Sigmoid colon (tissue), 7 donors: ENCODE measurements around the gene ATP10A. TPM values are rescaled to one million over a fixed set of nuclear protein-coding genes. Genes with fewer than 3 reads are reported as not detected.

Source experiments
- DNase-seq: peaks from one replicate; pipeline ENCODE4 v3.0.0-alpha.2; 2019
- H3K27ac ChIP-seq, 4 donors: fragments of 200-600 bp; sonication (generic); one replicate each; pipeline ENCODE4 v1.5.1; 2016 to 2019; ENCODE audit warnings: mild to moderate bottlenecking in 1 of 4
- H3K27me3 ChIP-seq, 3 donors: fragments of 200-600 bp; sonication (generic); one replicate each; pipeline ENCODE4 v1.5.1; 2019; ENCODE audit warnings: mild to moderate bottlenecking in 1 of 3
- H3K36me3 ChIP-seq, 4 donors: fragments of 200-600 bp; sonication (generic); one replicate each; pipeline ENCODE4 v1.5.1; 2016 to 2019
- H3K4me1 ChIP-seq, 4 donors: fragments of 200-600 bp; sonication (generic); one replicate each; pipeline ENCODE4 v1.5.1; 2017 to 2019
- H3K4me3 ChIP-seq, 4 donors: fragments of 200-600 bp; sonication (generic); one replicate each; pipeline ENCODE4 v1.5.1; 2017 to 2019; ENCODE audit warnings: mild to moderate bottlenecking in 2 of 4, moderate library complexity in 1 of 4
- H3K9me3 ChIP-seq, 4 donors: fragments of 200-600 bp in 3 of 4; sonication (generic) in 3 of 4; one replicate each; pipeline versions ENCODE4 v1.5.1 to v1.6.1; 2013 to 2019
- CTCF ChIP-seq, 4 experiments: fragments of 450-650 bp in 3 of 4; fragments of 200-600 bp in 1 of 4; IDR thresholded peaks; one replicate each; pipeline ENCODE4 v1.5.1; 2016 to 2019; ENCODE audit warnings: antibody characterized with exemption in 4 of 4, mild to moderate bottlenecking in 3 of 4, moderate library complexity in 2 of 4
- EP300 ChIP-seq, 4 donors: sonication (generic); formaldehyde crosslinking; IDR thresholded peaks; one replicate each; pipeline ENCODE4 v1.6.1; 2017; ENCODE audit warnings: antibody characterized with exemption in 4 of 4
- POLR2A ChIP-seq, 2 donors: fragments of 450-650 bp; IDR thresholded peaks; one replicate each; pipeline ENCODE4 v1.6.1; 2016; ENCODE audit warnings: antibody characterized with exemption in 2 of 2, mild to moderate bottlenecking in 2 of 2, moderate library complexity in 2 of 2
- POLR2AphosphoS5 ChIP-seq, 4 donors: sonication (generic); formaldehyde crosslinking; IDR thresholded peaks; one replicate each; pipeline ENCODE4 v1.6.1; 2017; ENCODE audit warnings: antibody characterized with exemption in 4 of 4
- WGBS, 2 donors: extraction: QIAGEN DNeasy Blood & Tissue Kit; methylation state at CpG; one replicate each; pipeline ENCODE4 v1.1.7; 2013; 5-methylcytosine and 5-hydroxymethylcytosine counted together
- intact Hi-C: fragments of 100-400 bp; cut with DNase I; formaldehyde crosslinking; loops from one replicate; pipeline ENCODE4 v1.15.1; 2023
- polyA plus RNA-seq, 3 donors: library from polyadenylated mRNA; stranded (reverse); fragments of 200-250 nt; gene quantifications; one replicate each; pipeline ENCODE4 v1.2.3, GENCODE V29; 2013
- total RNA-seq, 4 donors: library from RNA; depleted of rRNA; stranded (reverse); fragments of >200 nt; gene quantifications; one replicate each; pipeline ENCODE4 v1.1.0, GENCODE V29; 2016
- donor health status: healthy with polysubstance abuse.
- donor health status: Bipolar disorder and iron deficiency.
- donor health status: healthy.

ATP10A gene
- total and polyA plus RNA-seq, 7 donors = 0.23 to 7.7 (median 2.9) TPM

- H3K27me3 ChIP-seq = no peaks in the 10 kb centered on the region
- no peak overlapping the region for H3K4me3 ChIP-seq
- H3K4me1 ChIP-seq = no peaks in the 10 kb centered on the region
- WGBS, 2 donors = 80 to 85% methylated on average over 4 of the region's 4 CpGs
- no peaks in the 10 kb centered on the region for H3K9me3 ChIP-seq
- DNase-seq = no peak
- intact Hi-C loops = no loop called here
- H3K27ac ChIP-seq = peak overlapping the region in 1 of 4 donors; percentile 23
- no peaks in the 10 kb centered on the region for H3K36me3 ChIP-seq
- TF ChIP-seq CTCF (IDR thresholded peaks at IDR 0.05) = no peak
- no peak for TF ChIP-seq POLR2AphosphoS5 (IDR thresholded peaks at IDR 0.05)
- TF ChIP-seq EP300 (IDR thresholded peaks at IDR 0.05) = no peak
- no peak for TF ChIP-seq POLR2A (IDR thresholded peaks at IDR 0.05)
Measured at GRCh38 chr15:25812073-25812472, 51.1 kb downstream of the ATP10A start.

DNA sequence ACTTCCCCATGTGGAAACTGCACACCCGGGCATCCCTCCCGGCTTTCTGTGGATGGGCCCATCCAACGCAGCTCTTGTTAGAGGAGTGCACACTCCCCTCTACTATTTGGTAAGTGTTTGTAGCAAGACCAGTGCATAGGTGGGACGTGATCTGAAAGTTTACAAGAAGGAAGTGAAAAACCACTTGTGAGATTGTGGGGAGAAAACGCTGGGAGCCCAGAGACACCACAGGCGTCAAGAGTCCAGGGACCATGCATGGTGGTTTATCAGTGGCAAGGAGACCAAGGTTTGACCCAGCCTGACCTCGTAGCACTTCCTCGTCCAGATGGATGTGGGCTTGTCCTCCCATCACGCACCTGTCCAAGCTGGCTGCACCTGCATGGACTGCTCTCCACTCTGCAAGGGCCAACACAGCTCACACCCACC is 51.6 kb downstream of the ATP10A start:
- intact Hi-C loops = no loop called here
- Histone ChIP-seq H3K27ac (peak overlapping the region in 1 of 4 donors; percentile 23), H3K4me1 (no peaks in the 10 kb centered on the region), H3K9me3 (no peaks in the 10 kb centered on the region), H3K36me3 (no peaks in the 10 kb centered on the region), H3K4me3 (no peak overlapping the region), H3K27me3 (no peaks in the 10 kb centered on the region)
- 56 to 82% methylated on average over 9 of the region's 9 CpGs for WGBS, 2 donors
- TF ChIP-seq POLR2AphosphoS5 (IDR thresholded peaks at IDR 0.05) (no peak), EP300 (IDR thresholded peaks at IDR 0.05) (no peak), POLR2A (IDR thresholded peaks at IDR 0.05) (no peak), CTCF (IDR thresholded peaks at IDR 0.05) (no peak)
- DNase-seq = no peak

- WGBS, 2 donors = 65 to 70% methylated on average over 13 of the region's 13 CpGs
- DNase-seq = no peak
- TF ChIP-seq POLR2A (IDR thresholded peaks at IDR 0.05) = no peak
- no peak for TF ChIP-seq CTCF (IDR thresholded peaks at IDR 0.05)
- no peak for TF ChIP-seq EP300 (IDR thresholded peaks at IDR 0.05)
- no peak for TF ChIP-seq POLR2AphosphoS5 (IDR thresholded peaks at IDR 0.05)
- Histone ChIP-seq H3K4me1 (no peaks in the 10 kb centered on the region), H3K4me3 (no peak overlapping the region), H3K27me3 (no peaks in the 10 kb centered on the region), H3K9me3 (no peaks in the 10 kb centered on the region), H3K36me3 (no peaks in the 10 kb centered on the region), H3K27ac (peak overlapping the region in 1 of 4 donors; percentile 23)
- intact Hi-C loops = no loop called here
Measured at GRCh38 chr15:25810631-25811091, 52.5 kb downstream of the ATP10A start.

GRCh38 chr15:25810154-25810553 is 53.0 kb downstream of the ATP10A start:
- H3K4me3 ChIP-seq = no peak overlapping the region
- no peaks in the 10 kb centered on the region for H3K4me1 ChIP-seq
- WGBS, 2 donors = 82 to 84% methylated on average over 8 of the region's 8 CpGs
- no peak for DNase-seq
- H3K27ac ChIP-seq = peak overlapping the region in 1 of 4 donors; percentile 23
- no peaks in the 10 kb centered on the region for H3K27me3 ChIP-seq
- H3K9me3 ChIP-seq = no peaks in the 10 kb centered on the region
- no peak for TF ChIP-seq POLR2A (IDR thresholded peaks at IDR 0.05)
- TF ChIP-seq POLR2AphosphoS5 (IDR thresholded peaks at IDR 0.05) = no peak
- TF ChIP-seq EP300 (IDR thresholded peaks at IDR 0.05) = no peak
- no peak for TF ChIP-seq CTCF (IDR thresholded peaks at IDR 0.05)
- no peaks in the 10 kb centered on the region for H3K36me3 ChIP-seq
- intact Hi-C loops = no loop called here

DNA sequence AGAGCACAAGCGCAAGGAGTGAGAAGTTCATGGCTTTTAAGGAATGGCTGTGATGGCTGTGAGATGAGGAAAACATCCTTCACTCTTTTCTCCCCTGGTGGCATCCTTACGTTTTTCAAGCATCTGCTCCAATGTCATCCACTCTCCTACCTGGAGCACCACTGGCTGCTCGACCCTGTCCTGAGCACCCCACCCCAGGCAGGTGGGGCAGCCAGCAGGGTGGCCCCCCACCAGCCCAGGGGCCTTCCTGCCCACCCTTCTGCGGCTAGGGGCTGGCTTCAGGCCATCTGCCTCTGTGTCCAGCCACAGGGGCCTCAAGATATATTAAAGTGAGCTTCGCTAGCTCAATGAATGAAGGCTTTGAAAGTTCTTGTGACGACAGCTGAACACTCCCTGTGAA is 56.1 kb downstream of the ATP10A start:
- intact Hi-C loops = no loop called here
- TF ChIP-seq POLR2AphosphoS5 (IDR thresholded peaks at IDR 0.05) = no peak
- TF ChIP-seq POLR2A (IDR thresholded peaks at IDR 0.05) = no peak
- no peak for TF ChIP-seq EP300 (IDR thresholded peaks at IDR 0.05)
- TF ChIP-seq CTCF (IDR thresholded peaks at IDR 0.05) = no peak
- H3K4me3 ChIP-seq = no peak overlapping the region
- 71 to 88% methylated on average over 6 of the region's 6 CpGs for WGBS, 2 donors
- H3K27ac ChIP-seq = no peak overlapping the region
- no peaks in the 10 kb centered on the region for H3K36me3 ChIP-seq
- no peaks in the 10 kb centered on the region for H3K9me3 ChIP-seq
- no peaks in the 10 kb centered on the region for H3K4me1 ChIP-seq
- DNase-seq = no peak
- H3K27me3 ChIP-seq = no peaks in the 10 kb centered on the region
